GM23248 (cell line): Measurements from ENCODE around the gene TLK1.
"Not testable (repeated sequence)": the region's sequence is repeated elsewhere in the genome, so short reads cannot be mapped to it uniquely, and the experiment has no call there.

Experiments
- EZH2 ChIP-seq: fragments of 200-600 bp; sonication (generic); IDR thresholded peaks from 2 replicates; pipeline ENCODE4 v1.6.1; 2018; ENCODE audit warnings: antibody characterized with exemption, mild to moderate bottlenecking; ENCODE audit not compliant: insufficient read depth, poor library complexity, severe bottlenecking
- EZH2phosphoT487 ChIP-seq: fragments of 200-600 bp; sonication (generic); IDR thresholded peaks from 2 replicates; pipeline ENCODE4 v1.6.1; 2018; ENCODE audit warnings: antibody characterized with exemption, moderate library complexity, mild to moderate bottlenecking, low read depth; ENCODE audit not compliant: insufficient read depth

DNA sequence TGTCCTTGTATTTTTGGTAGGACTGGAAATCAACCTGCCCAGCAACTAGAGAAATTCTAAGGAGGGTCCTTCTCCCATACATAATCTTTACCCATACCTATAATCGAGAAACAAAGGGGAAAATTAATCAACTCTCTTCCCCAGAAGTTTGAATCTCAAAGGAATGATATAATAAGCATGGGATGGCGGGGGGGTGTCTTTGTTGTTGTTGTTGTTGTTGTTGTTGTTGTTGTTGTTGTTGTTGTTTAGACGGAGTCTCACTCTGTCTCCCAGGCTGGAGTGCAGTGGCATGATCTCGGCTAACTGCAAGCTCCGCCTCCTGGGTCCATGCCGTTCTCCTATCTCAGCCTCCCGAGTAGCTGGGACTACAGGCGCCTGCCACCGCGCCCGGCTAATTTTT, 69.2 kb downstream of the TLK1 start:
- not testable (repeated sequence) for TF ChIP-seq EZH2, EZH2phosphoT487
